Osteoblast (primary cell): ENCODE measurements around the gene MEF2D. TPM values are rescaled to one million over a fixed set of nuclear protein-coding genes. Genes with fewer than 3 reads are reported as not detected.

Experiments
- DNase-seq: peaks from one replicate; pipeline ENCODE4 v3.0.0; 2011; ENCODE audit warnings: low spot score, mixed read lengths; ENCODE audit not compliant: insufficient read length; ENCODE audit errors: missing footprints
- H2AFZ ChIP-seq: 2 replicates; pipeline ENCODE4 v1.6.0; 2011; ENCODE audit warnings: mild to moderate bottlenecking, low read length
- H3K27ac ChIP-seq: 2 replicates; pipeline ENCODE4 v1.5.1; 2011; ENCODE audit warnings: mild to moderate bottlenecking, low read depth, low read length, moderate library complexity
- H3K27me3 ChIP-seq: 2 replicates; pipeline ENCODE4 v1.6.0; 2012; ENCODE audit warnings: mild to moderate bottlenecking, control low read depth, inconsistent platforms, low read length, moderate library complexity; ENCODE audit not compliant: insufficient read depth
- H3K36me3 ChIP-seq: 2 replicates; pipeline ENCODE4 v1.5.1; 2011; ENCODE audit warnings: mild to moderate bottlenecking, low read length, control low read depth, moderate library complexity; ENCODE audit not compliant: insufficient read depth
- H3K4me1 ChIP-seq: 2 replicates; pipeline ENCODE4 v1.5.1; 2011; ENCODE audit warnings: mild to moderate bottlenecking, low read length, control low read depth, moderate library complexity; ENCODE audit not compliant: insufficient read depth
- H3K4me2 ChIP-seq: 2 replicates; pipeline ENCODE4 v1.6.0; 2011; ENCODE audit warnings: mild to moderate bottlenecking, low read length; ENCODE audit not compliant: insufficient read depth
- H3K4me3 ChIP-seq: fragments of 200-600 bp; sonication (generic); 3 replicates; pipeline ENCODE4 v1.5.1; 2012; ENCODE audit warnings: mild to moderate bottlenecking, low read length, inconsistent platforms; ENCODE audit not compliant: insufficient read depth
- H3K79me2 ChIP-seq: 2 replicates; pipeline ENCODE4 v1.6.0; 2012; ENCODE audit warnings: mild to moderate bottlenecking, low read length, control low read depth, inconsistent platforms; ENCODE audit not compliant: insufficient read depth
- H3K9me3 ChIP-seq: 2 replicates; pipeline ENCODE4 v1.5.1; 2011; ENCODE audit warnings: low read depth, low read length, control low read depth
- H4K20me1 ChIP-seq: 2 replicates; pipeline ENCODE4 v1.6.0; 2012; ENCODE audit warnings: mild to moderate bottlenecking, low read length, control low read depth; ENCODE audit not compliant: insufficient read depth
- total RNA-seq: library from RNA; depleted of rRNA; stranded (reverse); fragments of >200 nt; gene quantifications from 2 replicates; pipeline ENCODE4 v1.2.3, GENCODE V29; 2012
- TF ChIP-seq, protein P1 (sequence below): IDR thresholded peaks from 2 replicates; pipeline ENCODE4 v1.5.1; 2011; ENCODE audit warnings: mild to moderate bottlenecking, low read depth, low read length, moderate library complexity; ENCODE audit errors: extremely low read depth

Gene MEF2D
- total RNA-seq: 12.4 and 14.1 TPM in 2 replicates

DNA sequence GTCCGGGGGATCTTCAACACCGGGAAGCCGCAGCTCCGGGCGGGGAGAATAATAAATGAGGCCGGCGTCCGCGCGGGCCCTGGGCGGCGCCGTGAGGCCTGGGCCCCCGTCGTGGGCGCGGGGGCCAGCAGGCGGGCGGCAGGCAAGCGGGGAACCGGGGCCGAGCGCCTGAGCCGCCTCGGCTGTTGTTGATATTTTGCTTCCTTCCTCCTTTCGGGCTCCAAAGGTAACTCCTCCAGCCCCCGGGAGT lies at the start of gene MEF2D:
Gene MEF2D, minus strand, starts transcription at position 233 of the 250 bp plus-strand sequence. CDS start 17,483 bp downstream, outside the sequence.
- peak within 1 kb of the TSS; percentile 100 for H3K27ac ChIP-seq
- peak within 1 kb of the TSS; percentile 98 for H3K4me3 ChIP-seq
- H3K4me1 ChIP-seq: peaks cover 71% of the 10 kb centered on the region
- H2AFZ ChIP-seq: peak within 1 kb of the TSS; percentile 71
- peaks cover 52% of the 10 kb centered on the region for H3K79me2 ChIP-seq
- peak within 1 kb of the TSS; percentile 93 for H3K4me2 ChIP-seq
- no peaks in the 10 kb centered on the region for H3K27me3 ChIP-seq
- H3K9me3 ChIP-seq: no peaks in the 10 kb centered on the region
- TF ChIP-seq, protein P1, sequence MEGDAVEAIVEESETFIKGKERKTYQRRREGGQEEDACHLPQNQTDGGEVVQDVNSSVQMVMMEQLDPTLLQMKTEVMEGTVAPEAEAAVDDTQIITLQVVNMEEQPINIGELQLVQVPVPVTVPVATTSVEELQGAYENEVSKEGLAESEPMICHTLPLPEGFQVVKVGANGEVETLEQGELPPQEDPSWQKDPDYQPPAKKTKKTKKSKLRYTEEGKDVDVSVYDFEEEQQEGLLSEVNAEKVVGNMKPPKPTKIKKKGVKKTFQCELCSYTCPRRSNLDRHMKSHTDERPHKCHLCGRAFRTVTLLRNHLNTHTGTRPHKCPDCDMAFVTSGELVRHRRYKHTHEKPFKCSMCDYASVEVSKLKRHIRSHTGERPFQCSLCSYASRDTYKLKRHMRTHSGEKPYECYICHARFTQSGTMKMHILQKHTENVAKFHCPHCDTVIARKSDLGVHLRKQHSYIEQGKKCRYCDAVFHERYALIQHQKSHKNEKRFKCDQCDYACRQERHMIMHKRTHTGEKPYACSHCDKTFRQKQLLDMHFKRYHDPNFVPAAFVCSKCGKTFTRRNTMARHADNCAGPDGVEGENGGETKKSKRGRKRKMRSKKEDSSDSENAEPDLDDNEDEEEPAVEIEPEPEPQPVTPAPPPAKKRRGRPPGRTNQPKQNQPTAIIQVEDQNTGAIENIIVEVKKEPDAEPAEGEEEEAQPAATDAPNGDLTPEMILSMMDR: no peak
- no peaks in the 10 kb centered on the region for H3K36me3 ChIP-seq
- H4K20me1 ChIP-seq: peaks cover 42% of the 10 kb centered on the region
- peak; percentile 76 for DNase-seq

DNA sequence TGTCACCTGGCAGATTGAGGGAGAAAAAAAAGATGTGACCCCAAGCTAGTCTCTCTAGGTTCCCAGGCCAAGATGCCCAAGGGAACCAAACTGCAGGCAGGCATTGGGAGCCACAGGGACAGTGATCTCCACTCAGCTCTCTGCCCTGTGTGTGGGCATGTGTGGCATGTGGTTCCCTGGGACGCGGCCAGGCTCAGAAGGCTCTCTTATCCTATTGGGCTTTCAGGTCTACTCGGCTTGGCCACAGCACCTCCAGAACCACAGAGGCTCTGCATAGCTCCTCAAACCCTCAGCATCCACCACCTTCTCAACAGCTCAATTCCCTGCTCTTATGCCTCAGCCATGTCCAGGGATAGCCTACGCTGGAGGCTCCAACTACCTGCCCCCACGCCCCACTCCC lies 49.8 kb upstream of the MEF2D start:
- peaks cover 41% of the 10 kb centered on the region for H3K36me3 ChIP-seq
- no peak for DNase-seq
- no peak overlapping the region for H3K4me3 ChIP-seq
- no peak overlapping the region for H3K27ac ChIP-seq
- no peak overlapping the region for H3K4me2 ChIP-seq
- no peak overlapping the region for H2AFZ ChIP-seq
- TF ChIP-seq, protein P1: no peak
- no peaks in the 10 kb centered on the region for H3K79me2 ChIP-seq
- H3K27me3 ChIP-seq: no peaks in the 10 kb centered on the region
- H3K9me3 ChIP-seq: no peaks in the 10 kb centered on the region
- H3K4me1 ChIP-seq: peaks cover 10% of the 10 kb centered on the region
- H4K20me1 ChIP-seq: no peaks in the 10 kb centered on the region

DNA sequence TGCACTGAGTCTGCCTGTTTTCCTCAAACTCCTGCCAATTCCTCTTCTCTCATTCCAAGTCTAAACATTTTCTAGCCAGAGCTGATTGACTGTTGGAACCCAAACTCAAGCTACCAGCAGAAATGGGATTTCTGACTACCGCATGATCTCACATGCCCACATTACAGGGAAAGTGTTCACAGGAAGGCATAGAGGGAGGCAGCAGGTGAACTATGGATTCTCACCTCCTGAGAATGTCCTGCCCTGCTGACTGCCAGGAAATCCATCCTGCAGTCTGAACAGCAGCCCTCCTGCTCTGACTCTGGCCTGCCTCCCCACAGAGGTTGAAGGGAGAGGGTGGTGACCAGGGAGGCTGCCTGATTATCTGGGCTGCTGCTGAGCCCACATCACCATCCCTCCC lies 49.3 kb upstream of the MEF2D start:
- Histone ChIP-seq H3K4me2 (no peak overlapping the region), H3K79me2 (no peaks in the 10 kb centered on the region), H3K4me3 (no peak overlapping the region), H2AFZ (no peak overlapping the region), H3K4me1 (peaks cover 10% of the 10 kb centered on the region), H4K20me1 (no peaks in the 10 kb centered on the region), H3K36me3 (peaks cover 40% of the 10 kb centered on the region), H3K9me3 (no peaks in the 10 kb centered on the region), H3K27ac (no peak overlapping the region), H3K27me3 (no peaks in the 10 kb centered on the region)
- TF ChIP-seq, protein P1: no peak
- no peak for DNase-seq

DNA sequence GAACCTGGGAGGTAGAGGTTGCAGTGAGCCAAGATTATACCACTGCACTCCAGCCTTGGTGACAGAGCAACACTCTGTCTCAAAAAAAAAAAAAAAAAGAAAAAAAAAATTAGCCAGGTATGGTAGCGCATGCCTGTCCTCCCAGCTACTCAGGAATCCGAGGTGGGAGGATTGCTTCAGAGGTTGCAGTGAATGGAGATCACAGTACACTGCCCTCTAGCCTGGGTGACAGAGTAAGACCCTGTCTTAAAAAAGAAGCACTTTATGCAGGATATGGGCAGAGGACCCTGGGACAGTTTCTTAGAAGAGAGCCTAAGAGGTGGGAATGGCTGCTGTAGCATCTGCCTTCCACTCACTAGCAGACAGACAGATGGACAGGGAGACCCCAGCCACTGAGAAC lies 48.8 kb upstream of the MEF2D start:
- Histone ChIP-seq H3K27ac (no peak overlapping the region), H2AFZ (no peak overlapping the region), H3K79me2 (no peaks in the 10 kb centered on the region), H3K27me3 (no peaks in the 10 kb centered on the region), H4K20me1 (no peaks in the 10 kb centered on the region), H3K36me3 (peaks cover 38% of the 10 kb centered on the region), H3K4me3 (no peak overlapping the region), H3K4me1 (peaks cover 10% of the 10 kb centered on the region), H3K9me3 (no peaks in the 10 kb centered on the region), H3K4me2 (no peak overlapping the region)
- no peak for DNase-seq
- TF ChIP-seq, protein P1: no peak
